ENCODE measurements around the gene ARHGEF39. TPM values are rescaled to one million over a fixed set of nuclear protein-coding genes. Genes with fewer than 3 reads are reported as not detected.

The ARHGEF39 gene
- total and polyA plus RNA-seq, 9 of the 15 experiments (the other 6 are each of a cell fraction or from before 2014, with no cell fraction given) = 2.8 to 21.7 (median 12.9) TPM

GRCh38 chr9:35689542-35690293 is 24.7 kb upstream of the ARHGEF39 start, which contains the start of gene TPM2:
Gene TPM2 (minus strand): TSS chr9:35689925. CDS start chr9:35689817, 108 bp downstream.
- Histone ChIP-seq H2AFZ (ENCODE audit: low read depth, low read length) (peak within 1 kb of the TSS; percentile 91), H3K9ac (ENCODE audit: insufficient read depth in 1 of 2, low read depth in 2 of 2, low read length in 2 of 2) (peak within 1 kb of the TSS; percentile 73 to 92), H3K36me3 (ENCODE audit: control insufficient read depth, insufficient read depth, low read length) (no peaks in the 10 kb centered on the region), H3K79me2 (ENCODE audit: control insufficient read depth, insufficient read depth, low read length) (no peaks in the 10 kb centered on the region), H3K4me1 (replicated peaks in 1 of 2; ENCODE audit: control insufficient read depth in 2 of 2, insufficient read depth in 2 of 2, low read length in 2 of 2) (peaks cover 12 to 23% of the 10 kb centered on the region in 2 experiments; a peak in 4 of 5 replicates), H4K20me1 (replicated peaks; ENCODE audit: control insufficient read depth, insufficient read depth, low read length) (no peaks in the 10 kb centered on the region), H3K4me2 (ENCODE audit: insufficient read depth, low read length) (peak within 1 kb of the TSS; percentile 89), H3K9me3 (replicated peaks; ENCODE audit: control insufficient read depth, insufficient read depth, low read depth, low read length) (no peaks in the 10 kb centered on the region), H3K27ac (ENCODE audit: extremely low read depth, low read depth, low read length) (peak within 1 kb of the TSS; percentile 86), H3K9me1 (ENCODE audit: control insufficient read depth, insufficient read depth, low read length) (no peaks in the 10 kb centered on the region), H3K4me3 (peak within 1 kb of the TSS; percentile 72), H3K27me3 (ENCODE audit: control insufficient read depth in 2 of 2, insufficient read depth in 2 of 2, low read length in 2 of 2) (no peaks in the 10 kb centered on the region)
- DNase-seq (ENCODE audit: extremely low read depth in 1 of 4, low spot score in 3 of 4) (peak in 2 of 4 experiments; percentile 19 to 28), FAIRE-seq (no peak), ATAC-seq (no peak)
- 91% methylated on average over 7 of the region's 61 CpGs for WGBS (ENCODE audit: insufficient coverage, low coverage, missing lambda C conversion rate)
- intact Hi-C loops (cut with micrococcal nuclease) = no loop called here
- ChIA-PET CTCF (ENCODE audit: low intra/inter-chr PET ratio) (no interaction called here), POLR2A (interaction anchor here (0.6 to 1.5 kb wide), 8 partner anchors 10 to 37 kb away, joined by 3 to 10 read pairs (median 3); no protein-coding TSS in a partner anchor)
- no TSS peak for BruUV-seq (replicated peaks)
- TF ChIP-seq POLR2G (IDR thresholded peaks at IDR 0.05; ENCODE audit: low read depth, low read length) (no peak), TGIF2 (CRISPR knock-in tag; IDR thresholded peaks at IDR 0.05) (peak; percentile 36; the same call in 1 of the 2 replicates)
- in situ Hi-C loops (cut with MboI) = no loop called here
